GM12865 (cell line): ENCODE results near the gene HJURP.

Source experiments
- DNase-seq: peaks from one replicate; pipeline ENCODE4 v3.0.0; 2010; ENCODE audit warnings: low read depth
- H3K4me3 ChIP-seq: 2 replicates; pipeline ENCODE4 v1.5.1; 2011; ENCODE audit warnings: mild to moderate bottlenecking, low read depth, low read length, control low read depth
- CTCF ChIP-seq: IDR thresholded peaks from 2 replicates; pipeline ENCODE4 v1.5.1; 2011; ENCODE audit warnings: low read length, control low read depth, low read depth, inconsistent platforms; ENCODE audit not compliant: insufficient read depth; ENCODE audit errors: missing control alignments

HJURP gene

GRCh38 chr2:233850745-233851144 lies 3.6 kb downstream of the HJURP start:
- TF ChIP-seq CTCF: no peak
- no peak overlapping the region for H3K4me3 ChIP-seq
- DNase-seq: no peak

GRCh38 chr2:233849607-233850271 lies 4.6 kb downstream of the HJURP start:
- H3K4me3 ChIP-seq: no peak overlapping the region
- no peak for DNase-seq
- no peak for TF ChIP-seq CTCF

GRCh38 chr2:233848276-233848675 lies 6.1 kb downstream of the HJURP start:
- no peak for TF ChIP-seq CTCF
- DNase-seq: no peak
- H3K4me3 ChIP-seq: no peak overlapping the region

DNA sequence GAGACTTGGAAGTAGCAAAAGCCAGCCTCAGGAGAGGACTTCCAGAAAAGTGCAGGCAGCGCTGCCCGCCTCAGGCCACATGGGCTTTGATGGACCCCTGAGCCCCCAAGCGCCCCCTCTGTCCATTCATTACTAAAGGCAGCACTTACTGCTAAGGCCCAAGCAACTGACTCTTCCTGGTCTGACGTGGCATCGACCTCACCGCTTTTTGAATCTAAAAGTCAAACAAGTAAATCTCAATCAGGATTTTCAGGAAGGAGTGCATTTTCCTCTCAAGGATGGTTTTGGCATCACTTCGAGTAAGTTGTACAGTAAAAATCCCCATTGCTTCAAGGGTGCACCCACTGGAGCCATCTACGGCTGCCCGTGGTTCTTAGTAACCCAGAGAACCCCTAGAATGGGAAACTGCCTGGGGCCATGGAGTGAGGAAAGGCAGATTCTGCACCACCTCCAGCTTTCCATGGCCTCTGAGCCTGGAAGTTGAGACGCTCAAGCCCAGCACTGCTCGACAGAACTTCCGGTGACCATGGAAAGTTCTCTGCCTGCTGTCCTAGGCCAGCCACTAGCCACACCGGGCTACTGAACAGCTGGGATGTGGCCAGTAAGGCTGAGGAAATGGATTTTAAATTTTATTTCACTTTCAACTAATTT lies 7.0 kb downstream of the HJURP start:
- TF ChIP-seq CTCF: no peak
- H3K4me3 ChIP-seq: no peak overlapping the region
- no peak for DNase-seq

DNA sequence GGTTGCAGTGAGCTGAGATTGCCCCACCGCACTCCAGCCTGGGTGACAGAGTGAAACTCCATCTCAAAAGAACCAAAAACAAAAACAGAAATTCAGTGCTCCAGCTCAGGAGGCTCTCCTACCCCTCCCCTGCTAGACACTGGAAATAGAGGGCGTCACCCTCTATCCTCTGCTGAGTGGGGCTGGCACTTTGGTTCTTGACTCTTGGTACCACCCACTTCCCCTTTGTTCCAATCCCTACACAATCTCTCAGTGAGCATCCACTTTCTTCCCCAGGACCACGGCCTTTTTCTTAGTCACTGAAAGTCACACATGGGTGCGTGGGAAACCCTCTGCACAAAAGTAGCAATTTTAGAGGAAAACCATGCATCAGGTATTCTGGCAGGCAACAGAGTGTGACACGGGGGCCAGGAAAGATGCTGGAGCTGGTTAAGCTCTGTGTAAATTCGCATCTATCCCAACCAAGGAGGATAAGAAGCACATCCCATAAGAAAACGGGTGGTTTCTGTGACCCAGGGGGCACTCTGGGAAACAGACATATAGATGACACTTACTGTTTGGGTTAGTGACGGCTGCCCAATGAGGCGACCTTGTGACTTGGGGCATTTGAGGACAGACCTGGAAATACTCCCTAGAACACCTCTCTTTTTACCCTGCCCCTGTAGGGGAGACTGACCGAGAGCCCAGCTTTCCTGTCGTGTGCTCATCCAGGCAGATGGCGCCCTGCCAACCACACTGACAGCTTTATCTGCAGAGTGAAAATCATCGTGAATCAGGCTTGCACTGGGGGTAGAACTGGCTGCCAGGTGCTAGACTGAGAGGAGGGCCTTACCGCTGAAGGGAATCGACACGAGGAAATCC lies 7.7 kb downstream of the HJURP start:
- TF ChIP-seq CTCF: no peak
- no peak overlapping the region for H3K4me3 ChIP-seq
- no peak for DNase-seq

DNA sequence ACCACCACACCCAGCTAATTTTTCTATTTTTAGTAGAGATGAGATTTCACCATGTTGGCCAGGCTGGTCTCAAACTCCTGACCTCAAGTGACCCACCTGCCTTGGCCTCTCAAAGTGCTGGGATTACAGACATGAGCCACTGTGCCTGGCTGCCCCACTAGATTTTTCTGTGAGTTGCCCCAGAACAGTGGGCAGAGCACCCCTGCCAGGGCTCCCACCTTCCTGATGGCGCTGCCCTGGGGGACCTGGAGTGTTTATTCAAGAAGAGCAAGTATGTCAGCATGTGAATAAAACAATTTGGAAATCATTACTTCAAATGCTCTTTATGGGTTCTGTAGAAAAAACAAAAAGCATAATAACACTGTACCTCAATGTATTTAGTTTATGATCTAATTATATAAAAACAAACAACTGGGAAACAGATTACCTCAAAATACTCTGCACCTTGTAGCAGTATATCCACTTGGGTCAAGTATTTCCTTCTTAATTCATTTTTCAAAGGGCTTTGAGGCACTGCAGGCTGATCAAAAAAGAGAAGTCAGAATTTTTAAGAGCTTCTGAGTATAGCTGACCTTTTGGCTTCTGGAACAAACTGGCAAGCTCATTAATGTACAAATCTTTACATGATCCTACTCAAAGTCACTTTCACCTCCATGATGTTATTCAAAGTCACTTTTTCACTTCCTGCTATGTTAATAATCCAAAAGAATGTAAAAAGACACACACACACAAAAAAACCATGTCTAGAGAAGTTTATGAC lies 8.9 kb downstream of the HJURP start:
- no peak overlapping the region for H3K4me3 ChIP-seq
- TF ChIP-seq CTCF: no peak
- no peak for DNase-seq
